Esophagus squamous epithelium (tissue), 4 donors: Measurements from ENCODE around the gene SMG7.

Experiments used
- CTCF ChIP-seq, 6 experiments: fragments of 450-650 bp in 4 of 6; fragments of 200-600 bp in 2 of 6; sonication (generic) in 2 of 6; IDR thresholded peaks; one replicate each; pipeline ENCODE4 v1.5.1; 2016 to 2019; ENCODE audit warnings: antibody characterized with exemption in 6 of 6, mild to moderate bottlenecking in 4 of 6, moderate library complexity in 4 of 6
- POLR2A ChIP-seq, 4 donors: fragments of 450-650 bp; IDR thresholded peaks; one replicate each; pipeline ENCODE4 v1.6.1; 2017; ENCODE audit warnings: antibody characterized with exemption in 4 of 4, mild to moderate bottlenecking in 4 of 4, moderate library complexity in 3 of 4

GRCh38 chr1:183495420-183495819 is 23.1 kb downstream of the SMG7 start:
- no peak for TF ChIP-seq CTCF (IDR thresholded peaks at IDR 0.05)
- TF ChIP-seq POLR2A (IDR thresholded peaks at IDR 0.05) = no peak
